Endothelial cell of umbilical vein (primary cell): ENCODE measurements around the gene MCM5. TPM values are rescaled to one million over a fixed set of nuclear protein-coding genes. Genes with fewer than 3 reads are reported as not detected.

Experiments
- BruUV-seq: library from RNA; stranded (reverse); fragments of 400-500 nt; replicated peaks from 2 replicates; lab custom pipeline; 2021; lab: Mats Ljungman, UMichigan
- CTCF ChIA-PET: fragments of 300-600, 350-600 bp; sonication (Branson Sonifier 250); formaldehyde crosslinking; loops from one replicate; lab custom pipeline; 2021; ENCODE audit warnings: antibody characterized with exemption, inconsistent platforms; lab: Charles Lee
- POLR2A ChIA-PET: fragments of 300-600, 350-600 bp; sonication (Branson Sonifier 250); formaldehyde crosslinking; loops from one replicate; lab custom pipeline; 2021; ENCODE audit warnings: antibody characterized with exemption, inconsistent platforms; lab: Charles Lee
- DNase-seq: peaks from one replicate; pipeline ENCODE4 v3.0.0-alpha.2; 2011; ENCODE audit warnings: low read depth, low spot score
- FAIRE-seq: peaks from 2 replicates; lab custom pipeline; 2011; peaks lifted over from hg19 to GRCh38; lab: Jason Lieb, UNC
- H2AFZ ChIP-seq: 2 replicates; pipeline ENCODE4 v1.6.0; 2012; ENCODE audit warnings: low read depth, low read length, control low read depth, inconsistent platforms
- H3K27ac ChIP-seq: 2 replicates; pipeline ENCODE4 v1.5.1; 2011; ENCODE audit warnings: low read depth, mild to moderate bottlenecking, control low read depth, low read length, moderate library complexity; ENCODE audit not compliant: insufficient read depth
- H3K27me3 ChIP-seq, 2 experiments: 2 replicates each; pipeline versions ENCODE4 v1.6.0 to v1.6.1; 2011; ENCODE audit warnings: low read length in 2 of 2, mixed read lengths in 1 of 2; ENCODE audit not compliant: control insufficient read depth in 2 of 2, insufficient read depth in 2 of 2
- H3K36me3 ChIP-seq, 2 experiments: 2 replicates in 1 of 2; 3 replicates in 1 of 2; pipeline ENCODE4 v1.5.1; 2011; ENCODE audit warnings: low read length in 2 of 2, mild to moderate bottlenecking in 1 of 2, moderate library complexity in 1 of 2; ENCODE audit not compliant: control insufficient read depth in 2 of 2, insufficient read depth in 2 of 2; ENCODE audit errors: extremely low read depth in 1 of 2
- H3K4me1 ChIP-seq: 3 replicates; pipeline ENCODE4 v1.5.1; 2011; ENCODE audit warnings: mild to moderate bottlenecking, low read length; ENCODE audit not compliant: control insufficient read depth, insufficient read depth; ENCODE audit errors: extremely low read depth
- H3K4me2 ChIP-seq: 2 replicates; pipeline ENCODE4 v1.6.1; 2011; ENCODE audit warnings: low read length, control low read depth, mixed read lengths; ENCODE audit not compliant: insufficient read depth
- H3K4me3 ChIP-seq, 3 experiments: fragments of 200-600 bp in 1 of 3; sonication (generic), shearing (Covaris generic) in 1 of 3; replicated peaks in 1 of 3; 2 replicates each; pipeline ENCODE4 v1.5.1; 2011 to 2016; ENCODE audit warnings: control low read depth in 3 of 3, low read length in 3 of 3, mild to moderate bottlenecking in 2 of 3, inconsistent platforms in 1 of 3, low read depth in 1 of 3, moderate library complexity in 1 of 3; ENCODE audit not compliant: insufficient read depth in 1 of 3
- H3K79me2 ChIP-seq: 2 replicates; pipeline ENCODE4 v1.6.0; 2012; ENCODE audit warnings: low read length, inconsistent platforms; ENCODE audit not compliant: control insufficient read depth, insufficient read depth
- H3K9ac ChIP-seq: replicated peaks from 2 replicates; pipeline ENCODE3; 2011; ENCODE audit warnings: low read length, control low read depth; ENCODE audit not compliant: insufficient read depth; ENCODE audit errors: extremely low read depth
- H3K9me1 ChIP-seq: replicated peaks from 3 replicates; pipeline ENCODE4 v1.6.0; 2011; ENCODE audit warnings: mild to moderate bottlenecking, low read length; ENCODE audit not compliant: control insufficient read depth, insufficient read depth; ENCODE audit errors: extremely low read depth
- H3K9me3 ChIP-seq: replicated peaks from 2 replicates; pipeline ENCODE4 v1.5.1; 2012; ENCODE audit warnings: low read length, inconsistent platforms; ENCODE audit not compliant: control insufficient read depth, insufficient read depth
- H4K20me1 ChIP-seq: replicated peaks from 2 replicates; pipeline ENCODE3; 2011; ENCODE audit warnings: mild to moderate bottlenecking, low read length; ENCODE audit not compliant: control insufficient read depth, insufficient read depth; ENCODE audit errors: extremely low read depth
- EZH2 ChIP-seq: IDR thresholded peaks from 2 replicates; pipeline ENCODE4 v1.6.1; 2012; ENCODE audit warnings: borderline replicate concordance, low read depth, mild to moderate bottlenecking, moderate library complexity, low read length, inconsistent platforms; ENCODE audit not compliant: severe bottlenecking
- FOS ChIP-seq: IDR thresholded peaks from 2 replicates; pipeline ENCODE4 v1.6.1; 2011; ENCODE audit warnings: mild to moderate bottlenecking, low read length, moderate library complexity, borderline replicate concordance; ENCODE audit not compliant: insufficient read depth
- GATA2 ChIP-seq: IDR thresholded peaks from 2 replicates; pipeline ENCODE4 v1.7.0; 2011; ENCODE audit warnings: low read depth, mild to moderate bottlenecking, moderate library complexity, mixed read lengths, low read length; ENCODE audit not compliant: insufficient read length, insufficient read depth
- JUN ChIP-seq: IDR thresholded peaks from 2 replicates; pipeline ENCODE4 v1.6.1; 2011; ENCODE audit warnings: borderline replicate concordance, low read depth; ENCODE audit not compliant: insufficient read length, insufficient read depth
- MYC ChIP-seq: IDR thresholded peaks from one replicate; pipeline ENCODE4 v1.6.1; 2011; ENCODE audit warnings: mild to moderate bottlenecking, low read depth, low read length
- POLR2A ChIP-seq: IDR thresholded peaks from 2 replicates; pipeline ENCODE4 v1.6.1; 2012; ENCODE audit warnings: low read depth, mild to moderate bottlenecking, control low read depth, low read length
- POLR2AphosphoS5 ChIP-seq: IDR thresholded peaks from 2 replicates; pipeline ENCODE4 v1.6.1; 2012; ENCODE audit warnings: low read depth, mild to moderate bottlenecking, control low read depth, low read length, moderate library complexity; ENCODE audit not compliant: insufficient read depth
- dilution Hi-C: fragments of 300-500 bp; cut with MboI; formaldehyde crosslinking; loops from one replicate; pipeline ENCODE4 v1.15.0; 2019; ENCODE audit warnings: low sequenced_read_pairs; ENCODE audit not compliant: extremely low pct_ligation_motif_present
- intact Hi-C: fragments of 100-400 bp; cut with micrococcal nuclease; formaldehyde crosslinking; loops from one replicate; pipeline ENCODE4 v1.10.0; 2022
- polyA plus RNA-seq, 4 experiments: library from polyadenylated mRNA; depleted of rRNA in 3 of 4; stranded (reverse) in 3 of 4; unstranded in 1 of 4; fragments of >200 nt; gene quantifications; 2 replicates each; pipeline versions ENCODE4 v1.2.1 to v1.2.3, GENCODE V29; 2011 to 2012; ENCODE audit warnings: missing spikeins in 1 of 4
- total RNA-seq: library from RNA; stranded (reverse); gene quantifications from 2 replicates; pipeline ENCODE4 v1.2.3, GENCODE V29; 2021
- TF ChIP-seq, protein P1 (sequence below): IDR thresholded peaks from 2 replicates; pipeline ENCODE4 v1.6.1; 2011; ENCODE audit not compliant: insufficient read depth, insufficient read length
- TF ChIP-seq, protein P2 (sequence below), 2 donors: IDR thresholded peaks; 1 replicate in 1 of 2; 2 replicates in 1 of 2; pipeline ENCODE4 v1.5.1; 2011; ENCODE audit warnings: low read length in 2 of 2, mild to moderate bottlenecking in 2 of 2, moderate library complexity in 2 of 2, control low read depth in 1 of 2, inconsistent platforms in 1 of 2, low read depth in 1 of 2; ENCODE audit not compliant: insufficient read depth in 1 of 2; ENCODE audit errors: extremely low read depth in 1 of 2

Gene MCM5
- total and polyA plus RNA-seq, 2 donors (not counting 3 experiments of a cell fraction or from before 2014, with no cell fraction given) = 67.8 to 111 TPM

- H3K27ac ChIP-seq = no peak overlapping the region
- H3K9me3 ChIP-seq = no peaks in the 10 kb centered on the region
- DNase-seq (no peak), FAIRE-seq (no peak)
- H3K79me2 ChIP-seq = no peaks in the 10 kb centered on the region
- no peaks in the 10 kb centered on the region for H3K27me3 ChIP-seq
- TF ChIP-seq GATA2 = no peak
- no peak for TF ChIP-seq FOS
- TF ChIP-seq EZH2 = no peak
- TF ChIP-seq, protein P1, sequence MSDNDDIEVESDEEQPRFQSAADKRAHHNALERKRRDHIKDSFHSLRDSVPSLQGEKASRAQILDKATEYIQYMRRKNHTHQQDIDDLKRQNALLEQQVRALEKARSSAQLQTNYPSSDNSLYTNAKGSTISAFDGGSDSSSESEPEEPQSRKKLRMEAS = no peak
- no peak for TF ChIP-seq JUN
- no peak for TF ChIP-seq POLR2A
- TF ChIP-seq POLR2AphosphoS5 = no peak
- no peak for TF ChIP-seq MYC
- TF ChIP-seq, protein P2, sequence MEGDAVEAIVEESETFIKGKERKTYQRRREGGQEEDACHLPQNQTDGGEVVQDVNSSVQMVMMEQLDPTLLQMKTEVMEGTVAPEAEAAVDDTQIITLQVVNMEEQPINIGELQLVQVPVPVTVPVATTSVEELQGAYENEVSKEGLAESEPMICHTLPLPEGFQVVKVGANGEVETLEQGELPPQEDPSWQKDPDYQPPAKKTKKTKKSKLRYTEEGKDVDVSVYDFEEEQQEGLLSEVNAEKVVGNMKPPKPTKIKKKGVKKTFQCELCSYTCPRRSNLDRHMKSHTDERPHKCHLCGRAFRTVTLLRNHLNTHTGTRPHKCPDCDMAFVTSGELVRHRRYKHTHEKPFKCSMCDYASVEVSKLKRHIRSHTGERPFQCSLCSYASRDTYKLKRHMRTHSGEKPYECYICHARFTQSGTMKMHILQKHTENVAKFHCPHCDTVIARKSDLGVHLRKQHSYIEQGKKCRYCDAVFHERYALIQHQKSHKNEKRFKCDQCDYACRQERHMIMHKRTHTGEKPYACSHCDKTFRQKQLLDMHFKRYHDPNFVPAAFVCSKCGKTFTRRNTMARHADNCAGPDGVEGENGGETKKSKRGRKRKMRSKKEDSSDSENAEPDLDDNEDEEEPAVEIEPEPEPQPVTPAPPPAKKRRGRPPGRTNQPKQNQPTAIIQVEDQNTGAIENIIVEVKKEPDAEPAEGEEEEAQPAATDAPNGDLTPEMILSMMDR (IDR thresholded peaks at IDR 0.05; ENCODE audit: extremely low read depth in 1 of 2, insufficient read depth in 1 of 2, low read depth in 1 of 2, low read length in 2 of 2) = no peak
- no peaks in the 10 kb centered on the region for H3K36me3 ChIP-seq
- ChIA-PET POLR2A (no interaction called here), CTCF (no interaction called here)
- no peak overlapping the region for H3K9ac ChIP-seq
- H2AFZ ChIP-seq = no peak overlapping the region
- no peaks in the 10 kb centered on the region for H4K20me1 ChIP-seq
- no peak overlapping the region for H3K4me3 ChIP-seq
- dilution Hi-C loops (no loop called here), intact Hi-C loops (no loop called here)
- peaks cover under 1% of the 10 kb centered on the region for H3K4me1 ChIP-seq
- H3K4me2 ChIP-seq = no peak overlapping the region
- no peaks in the 10 kb centered on the region for H3K9me1 ChIP-seq
- no TSS peak for BruUV-seq
Observed at GRCh38 chr22:35442471-35442870, 42.5 kb downstream of the MCM5 start.
